Mesenchymal stem cell (in vitro differentiated cells and primary cell): Measurements from ENCODE around the gene SLFN5.
"Not testable (repeated sequence)": the region's sequence is repeated elsewhere in the genome, so short reads cannot be mapped to it uniquely, and the experiment has no call there.

Experiments used
- DNase-seq: peaks from one replicate; pipeline ENCODE4 v3.0.0-alpha.2; 2013
- H2AFZ ChIP-seq: one replicate; pipeline ENCODE4 v1.6.1; 2013; ENCODE audit warnings: low read depth, mild to moderate bottlenecking, control low read depth, inconsistent platforms, low read length, moderate library complexity
- H2AK5ac ChIP-seq: 2 replicates; pipeline ENCODE4 v1.6.1; 2013; ENCODE audit warnings: low read length, moderate library complexity, mild to moderate bottlenecking, inconsistent platforms; ENCODE audit not compliant: severe bottlenecking
- H2BK120ac ChIP-seq: one replicate; pipeline ENCODE4 v1.6.1; 2013; ENCODE audit warnings: low read depth, mild to moderate bottlenecking, inconsistent platforms, low read length, moderate library complexity
- H2BK12ac ChIP-seq, 2 experiments: one replicate each; pipeline ENCODE4 v1.6.1; 2013; ENCODE audit warnings: inconsistent platforms in 2 of 2, low read length in 2 of 2, mild to moderate bottlenecking in 2 of 2, moderate library complexity in 2 of 2, control low read depth in 1 of 2
- H2BK15ac ChIP-seq: one replicate; pipeline ENCODE4 v1.6.1; 2013; ENCODE audit warnings: mild to moderate bottlenecking, low read depth, inconsistent platforms; ENCODE audit not compliant: poor library complexity, severe bottlenecking
- H2BK5ac ChIP-seq: 2 replicates; pipeline ENCODE4 v1.6.1; 2013; ENCODE audit warnings: low read depth, mild to moderate bottlenecking, low read length, control low read depth, inconsistent platforms; ENCODE audit not compliant: poor library complexity, severe bottlenecking
- H3K14ac ChIP-seq, 2 experiments: one replicate each; pipeline ENCODE4 v1.6.1; 2013; ENCODE audit warnings: inconsistent platforms in 2 of 2, low read length in 2 of 2, control low read depth in 1 of 2, mild to moderate bottlenecking in 1 of 2, moderate library complexity in 1 of 2
- H3K18ac ChIP-seq, 2 experiments: one replicate each; pipeline ENCODE4 v1.6.1; 2013; ENCODE audit warnings: inconsistent platforms in 2 of 2, low read length in 2 of 2, control low read depth in 1 of 2, low read depth in 1 of 2, mild to moderate bottlenecking in 1 of 2
- H3K23ac ChIP-seq, 2 experiments: one replicate each; pipeline ENCODE4 v1.6.1; 2013; ENCODE audit warnings: inconsistent platforms in 2 of 2, low read length in 2 of 2, mild to moderate bottlenecking in 2 of 2, moderate library complexity in 2 of 2, control low read depth in 1 of 2
- H3K27ac ChIP-seq: 2 replicates; pipeline ENCODE4 v1.5.1; 2013; ENCODE audit warnings: mild to moderate bottlenecking, moderate library complexity, low read length, control low read depth, inconsistent platforms; ENCODE audit not compliant: poor library complexity, severe bottlenecking
- H3K27me3 ChIP-seq, 2 experiments: 2 replicates each; pipeline versions ENCODE4 v1.6.1 to v1.7.0; 2013; ENCODE audit warnings: low read length in 2 of 2, mild to moderate bottlenecking in 2 of 2, moderate library complexity in 2 of 2, control low read depth in 1 of 2, inconsistent platforms in 1 of 2; ENCODE audit not compliant: control insufficient read depth in 1 of 2, insufficient read depth in 1 of 2
- H3K36me3 ChIP-seq, 2 experiments: 2 replicates each; pipeline versions ENCODE4 v1.6.1 to v1.7.0; 2013; ENCODE audit warnings: low read length in 2 of 2, control low read depth in 1 of 2, inconsistent platforms in 1 of 2, low read depth in 1 of 2, mild to moderate bottlenecking in 1 of 2; ENCODE audit not compliant: insufficient read depth in 2 of 2, control insufficient read depth in 1 of 2
- H3K4ac ChIP-seq, 2 experiments: one replicate each; pipeline ENCODE4 v1.6.1; 2013; ENCODE audit warnings: inconsistent platforms in 2 of 2, low read length in 2 of 2, mild to moderate bottlenecking in 2 of 2, moderate library complexity in 2 of 2, control low read depth in 1 of 2, low read depth in 1 of 2
- H3K4me1 ChIP-seq: 2 replicates; pipeline ENCODE4 v1.6.1; 2013; ENCODE audit warnings: low read depth, low read length, control low read depth; ENCODE audit not compliant: control insufficient read depth, insufficient read depth
- H3K4me2 ChIP-seq: 2 replicates; pipeline ENCODE4 v1.6.1; 2013; ENCODE audit warnings: low read length, mild to moderate bottlenecking, inconsistent platforms; ENCODE audit not compliant: poor library complexity, severe bottlenecking
- H3K4me3 ChIP-seq, 2 experiments: 2 replicates each; pipeline versions ENCODE4 v1.5.1 to v1.7.0; 2013; ENCODE audit warnings: low read length in 2 of 2, mild to moderate bottlenecking in 2 of 2, control low read depth in 1 of 2, low read depth in 1 of 2; ENCODE audit not compliant: insufficient read depth in 1 of 2
- H3K79me1 ChIP-seq: replicated peaks from 2 replicates; pipeline ENCODE4 v1.6.1; 2013; ENCODE audit warnings: mild to moderate bottlenecking, control low read depth, low read length, inconsistent platforms; ENCODE audit not compliant: poor library complexity, severe bottlenecking
- H3K9ac ChIP-seq: 2 replicates; pipeline ENCODE4 v1.7.0; 2013; ENCODE audit warnings: mild to moderate bottlenecking, low read length, moderate library complexity
- H3K9me3 ChIP-seq: 2 replicates; pipeline ENCODE4 v1.7.0; 2013; ENCODE audit warnings: mild to moderate bottlenecking, low read length; ENCODE audit not compliant: control insufficient read depth
- H4K8ac ChIP-seq: one replicate; pipeline ENCODE4 v1.6.1; 2013; ENCODE audit warnings: inconsistent platforms, mild to moderate bottlenecking, low read length, moderate library complexity
- H4K91ac ChIP-seq: one replicate; pipeline ENCODE4 v1.6.1; 2013; ENCODE audit warnings: mild to moderate bottlenecking, low read length, inconsistent platforms
- WGBS: methylation state at CpG from one replicate; pipeline ENCODE4 v1.1.7; 2013; ENCODE audit warnings: mixed read lengths; 5-methylcytosine and 5-hydroxymethylcytosine counted together

Gene SLFN5

DNA sequence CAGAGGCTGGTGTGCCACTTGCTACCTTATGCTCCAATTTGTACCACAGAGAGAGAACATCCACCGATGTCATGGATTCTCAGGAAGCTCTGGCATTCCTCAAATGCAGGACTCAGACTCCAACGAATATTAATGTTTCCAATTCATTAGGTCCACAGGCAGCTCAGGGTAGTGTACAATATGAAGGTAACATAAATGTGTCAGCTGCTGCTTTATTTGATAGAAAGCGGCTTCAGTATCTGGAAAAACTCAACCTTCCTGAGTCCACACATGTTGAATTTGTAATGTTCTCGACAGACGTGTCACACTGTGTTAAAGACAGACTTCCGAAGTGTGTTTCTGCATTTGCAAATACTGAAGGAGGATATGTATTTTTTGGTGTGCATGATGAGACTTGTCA is 16.1 kb downstream of the SLFN5 start:
- no peak overlapping the region for H3K23ac ChIP-seq
- no peak for DNase-seq
- H2BK15ac ChIP-seq, result no peak overlapping the region
- H2BK12ac ChIP-seq, result no peak overlapping the region
- no peaks in the 10 kb centered on the region for H3K79me1 ChIP-seq
- peaks cover 0 to 84% of the 10 kb centered on the region in 2 experiments for H3K36me3 ChIP-seq
- no peak overlapping the region for H3K4ac ChIP-seq
- no peaks in the 10 kb centered on the region for H3K9me3 ChIP-seq
- H2BK120ac ChIP-seq, result no peak overlapping the region
- no peak overlapping the region for H3K4me3 ChIP-seq
- H3K27ac ChIP-seq, result no peak overlapping the region
- no peak overlapping the region for H2BK5ac ChIP-seq
- H3K4me2 ChIP-seq, result no peak overlapping the region
- no peak overlapping the region for H4K8ac ChIP-seq
- peaks cover 3% of the 10 kb centered on the region for H3K4me1 ChIP-seq
- no peak overlapping the region for H3K9ac ChIP-seq
- 91% methylated on average over 6 of the region's 6 CpGs for WGBS
- no peak overlapping the region for H2AFZ ChIP-seq
- H4K91ac ChIP-seq, result no peak overlapping the region
- H3K18ac ChIP-seq, result no peak overlapping the region
- no peak overlapping the region for H3K14ac ChIP-seq
- H3K27me3 ChIP-seq, result peaks cover 0 to 5% of the 10 kb centered on the region in 2 experiments
- H2AK5ac ChIP-seq, result no peak overlapping the region

DNA sequence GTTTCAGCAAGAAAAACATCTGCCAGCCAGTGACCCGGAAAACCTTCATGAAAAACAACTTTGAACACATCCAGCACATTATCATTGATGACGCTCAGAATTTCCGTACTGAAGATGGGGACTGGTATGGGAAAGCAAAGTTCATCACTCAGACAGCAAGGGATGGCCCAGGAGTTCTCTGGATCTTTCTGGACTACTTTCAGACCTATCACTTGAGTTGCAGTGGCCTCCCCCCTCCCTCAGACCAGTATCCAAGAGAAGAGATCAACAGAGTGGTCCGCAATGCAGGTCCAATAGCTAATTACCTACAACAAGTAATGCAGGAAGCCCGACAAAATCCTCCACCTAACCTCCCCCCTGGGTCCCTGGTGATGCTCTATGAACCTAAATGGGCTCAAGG is 22.2 kb downstream of the SLFN5 start:
- Histone ChIP-seq H2BK120ac (no peak overlapping the region), H4K91ac (no peak overlapping the region), H2BK5ac (no peak overlapping the region), H3K4me2 (no peak overlapping the region), H3K23ac (no peak overlapping the region), H2AFZ (no peak overlapping the region), H3K4me3 (no peak overlapping the region), H3K14ac (no peak overlapping the region), H3K79me1 (no peaks in the 10 kb centered on the region), H3K9me3 (no peaks in the 10 kb centered on the region), H3K36me3 (peaks cover 0 to 95% of the 10 kb centered on the region in 2 experiments), H2BK12ac (no peak overlapping the region), H2BK15ac (no peak overlapping the region), H3K9ac (no peak overlapping the region), H3K27me3 (no peaks in the 10 kb centered on the region), H3K4me1 (no peaks in the 10 kb centered on the region), H3K27ac (no peak overlapping the region), H3K18ac (no peak overlapping the region), H3K4ac (no peak overlapping the region), H2AK5ac (no peak overlapping the region), H4K8ac (no peak overlapping the region)
- DNase-seq, result no peak
- WGBS, result 87% methylated on average over 5 of the region's 5 CpGs

DNA sequence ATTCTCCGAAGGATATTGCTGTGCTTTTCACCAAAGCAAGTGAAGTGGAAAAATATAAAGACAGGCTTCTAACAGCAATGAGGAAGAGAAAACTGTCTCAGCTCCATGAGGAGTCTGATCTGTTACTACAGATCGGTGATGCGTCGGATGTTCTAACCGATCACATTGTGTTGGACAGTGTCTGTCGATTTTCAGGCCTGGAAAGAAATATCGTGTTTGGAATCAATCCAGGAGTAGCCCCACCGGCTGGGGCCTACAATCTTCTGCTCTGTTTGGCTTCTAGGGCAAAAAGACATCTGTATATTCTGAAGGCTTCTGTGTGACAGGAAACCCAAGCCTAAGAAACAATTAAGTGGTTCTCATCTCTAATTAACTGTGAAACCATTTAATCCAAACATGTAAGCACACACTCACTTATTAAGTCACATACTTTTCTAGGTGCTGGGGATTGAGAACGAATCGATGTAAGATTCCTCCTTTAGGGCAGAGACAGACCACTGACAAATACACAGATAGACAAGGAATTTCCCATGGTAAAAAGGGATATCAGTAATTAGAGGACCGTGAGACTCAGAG is 22.8 kb downstream of the SLFN5 start:
- Histone ChIP-seq H3K4me2 (no peak overlapping the region), H2BK5ac (no peak overlapping the region), H3K79me1 (no peaks in the 10 kb centered on the region), H2BK120ac (no peak overlapping the region), H3K4me1 (no peaks in the 10 kb centered on the region), H3K14ac (no peak overlapping the region), H3K18ac (no peak overlapping the region), H2BK15ac (no peak overlapping the region), H3K9me3 (no peaks in the 10 kb centered on the region), H4K91ac (no peak overlapping the region), H3K36me3 (peaks cover 0 to 96% of the 10 kb centered on the region in 2 experiments), H3K27me3 (no peaks in the 10 kb centered on the region), H3K4ac (no peak overlapping the region), H2BK12ac (no peak overlapping the region), H3K27ac (no peak overlapping the region), H2AK5ac (no peak overlapping the region), H3K4me3 (no peak overlapping the region), H2AFZ (no peak overlapping the region), H3K23ac (no peak overlapping the region), H4K8ac (no peak overlapping the region), H3K9ac (no peak overlapping the region)
- WGBS, result 90% methylated on average over 9 of the region's 11 CpGs
- DNase-seq, result no peak

DNA sequence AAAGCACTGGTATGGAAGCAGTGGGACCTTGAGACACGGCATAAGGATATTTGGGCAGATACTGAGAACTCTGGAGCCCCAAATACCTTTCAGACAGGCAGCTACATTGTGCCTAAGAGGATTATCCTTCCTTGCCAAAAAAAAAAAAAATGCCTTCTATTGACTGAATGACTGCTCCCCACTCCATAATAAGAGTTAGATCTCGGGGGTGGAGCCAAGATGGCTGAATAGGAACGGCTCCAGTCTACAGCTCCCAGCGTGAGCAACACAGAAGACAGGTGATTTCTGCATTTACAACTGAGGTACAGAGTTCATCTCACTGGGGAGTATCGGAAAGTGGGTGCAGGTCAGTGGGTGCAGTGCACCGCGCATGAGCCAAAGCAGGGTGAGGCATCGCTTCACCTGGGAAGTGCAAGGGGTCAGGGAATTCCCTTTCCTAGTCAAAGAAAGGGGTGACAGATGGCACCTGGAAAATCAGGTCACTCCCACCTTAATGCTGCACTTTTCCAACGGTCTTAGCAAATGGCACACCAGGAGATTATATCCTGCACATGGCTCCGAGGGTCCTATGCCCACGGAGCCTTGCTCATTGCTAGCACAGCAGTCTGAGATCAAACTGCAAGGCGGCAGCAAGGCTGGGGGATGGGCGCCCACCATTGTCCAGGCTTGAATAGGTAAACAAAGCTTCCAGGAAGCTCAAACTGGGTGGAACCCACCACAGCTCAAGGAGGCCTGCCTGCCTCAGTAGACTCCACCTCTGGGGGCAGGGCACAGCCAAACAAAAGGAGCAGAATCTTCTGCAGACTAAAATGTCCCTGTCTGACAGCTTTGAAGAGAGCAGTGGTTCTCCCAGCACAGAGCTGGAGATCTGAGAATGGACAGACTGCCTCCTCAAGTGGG is 31.5 kb downstream of the SLFN5 start:
- not testable (repeated sequence) for H2AK5ac ChIP-seq, H2BK5ac ChIP-seq, H3K27me3 ChIP-seq, H3K4me3 ChIP-seq, H3K27ac ChIP-seq, H2AFZ ChIP-seq, H2BK120ac ChIP-seq, DNase-seq, H3K23ac ChIP-seq, H3K18ac ChIP-seq, H2BK15ac ChIP-seq, H2BK12ac ChIP-seq, H3K79me1 ChIP-seq, H3K4me1 ChIP-seq, H4K8ac ChIP-seq, H3K4ac ChIP-seq, H3K14ac ChIP-seq, H3K9me3 ChIP-seq, H3K9ac ChIP-seq, H4K91ac ChIP-seq, H3K4me2 ChIP-seq
- peaks cover 0 to 17% of the 10 kb centered on the region in 2 experiments for H3K36me3 ChIP-seq
- WGBS, result 57% methylated on average over 12 of the region's 13 CpGs
